PFSK-1 (cell line): ENCODE measurements around the gene KAT7.

Source experiments
- POLR2AphosphoS5 ChIP-seq: IDR thresholded peaks from 2 replicates; pipeline ENCODE4 v1.6.1; 2012; ENCODE audit warnings: low read depth, mild to moderate bottlenecking, control low read depth, low read length, moderate library complexity
- SIN3A ChIP-seq: IDR thresholded peaks from 2 replicates; pipeline ENCODE4 v1.6.1; 2012; ENCODE audit warnings: mild to moderate bottlenecking, low read length, moderate library complexity, borderline replicate concordance; ENCODE audit not compliant: insufficient read depth
- TAF1 ChIP-seq: IDR thresholded peaks from 2 replicates; pipeline ENCODE4 v1.6.1; 2012; ENCODE audit warnings: low read length, control low read depth, borderline replicate concordance; ENCODE audit not compliant: insufficient read depth
- TF ChIP-seq, protein P1 (sequence below), 2 experiments: IDR thresholded peaks; 2 replicates each; pipeline versions ENCODE4 v1.6.1 to v1.8.0; 2011 to 2012; ENCODE audit warnings: low read depth in 2 of 2, low read length in 2 of 2, control low read depth in 1 of 2, inconsistent platforms in 1 of 2, mild to moderate bottlenecking in 1 of 2, moderate library complexity in 1 of 2; ENCODE audit not compliant: insufficient read depth in 1 of 2

GRCh38 chr17:49823614-49824013 is 35.1 kb downstream of the KAT7 start:
- TF ChIP-seq SIN3A (no peak), POLR2AphosphoS5 (no peak), TAF1 (no peak)
- TF ChIP-seq, protein P1, sequence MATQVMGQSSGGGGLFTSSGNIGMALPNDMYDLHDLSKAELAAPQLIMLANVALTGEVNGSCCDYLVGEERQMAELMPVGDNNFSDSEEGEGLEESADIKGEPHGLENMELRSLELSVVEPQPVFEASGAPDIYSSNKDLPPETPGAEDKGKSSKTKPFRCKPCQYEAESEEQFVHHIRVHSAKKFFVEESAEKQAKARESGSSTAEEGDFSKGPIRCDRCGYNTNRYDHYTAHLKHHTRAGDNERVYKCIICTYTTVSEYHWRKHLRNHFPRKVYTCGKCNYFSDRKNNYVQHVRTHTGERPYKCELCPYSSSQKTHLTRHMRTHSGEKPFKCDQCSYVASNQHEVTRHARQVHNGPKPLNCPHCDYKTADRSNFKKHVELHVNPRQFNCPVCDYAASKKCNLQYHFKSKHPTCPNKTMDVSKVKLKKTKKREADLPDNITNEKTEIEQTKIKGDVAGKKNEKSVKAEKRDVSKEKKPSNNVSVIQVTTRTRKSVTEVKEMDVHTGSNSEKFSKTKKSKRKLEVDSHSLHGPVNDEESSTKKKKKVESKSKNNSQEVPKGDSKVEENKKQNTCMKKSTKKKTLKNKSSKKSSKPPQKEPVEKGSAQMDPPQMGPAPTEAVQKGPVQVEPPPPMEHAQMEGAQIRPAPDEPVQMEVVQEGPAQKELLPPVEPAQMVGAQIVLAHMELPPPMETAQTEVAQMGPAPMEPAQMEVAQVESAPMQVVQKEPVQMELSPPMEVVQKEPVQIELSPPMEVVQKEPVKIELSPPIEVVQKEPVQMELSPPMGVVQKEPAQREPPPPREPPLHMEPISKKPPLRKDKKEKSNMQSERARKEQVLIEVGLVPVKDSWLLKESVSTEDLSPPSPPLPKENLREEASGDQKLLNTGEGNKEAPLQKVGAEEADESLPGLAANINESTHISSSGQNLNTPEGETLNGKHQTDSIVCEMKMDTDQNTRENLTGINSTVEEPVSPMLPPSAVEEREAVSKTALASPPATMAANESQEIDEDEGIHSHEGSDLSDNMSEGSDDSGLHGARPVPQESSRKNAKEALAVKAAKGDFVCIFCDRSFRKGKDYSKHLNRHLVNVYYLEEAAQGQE (IDR thresholded peaks at IDR 0.05; ENCODE audit: insufficient read depth in 1 of 2, low read depth in 2 of 2, low read length in 2 of 2), result no peak
